GM21717 (cell line): ENCODE results near the gene OR8A1.

Experiments
- ATAC-seq: cut with Tn5 transposase; IDR thresholded peaks from one replicate; pipeline ENCODE4 v1.9.1; 2021; ENCODE audit warnings: mild to moderate bottlenecking, moderate library complexity; ENCODE audit not compliant: unreplicated experiment

OR8A1 gene

GRCh38 chr11:124569697-124570096 lies at the start of gene OR8A1:
Gene OR8A1 (plus strand): TSS chr11:124569997. CDS start chr11:124570120, 123 bp downstream.
- no peak for ATAC-seq

- ATAC-seq: no peak
Measured at GRCh38 chr11:124520550-124520854, 49.3 kb upstream of the OR8A1 start.

GRCh38 chr11:124533626-124534025 lies 36.2 kb upstream of the OR8A1 start:
- no peak for ATAC-seq

- no peak for ATAC-seq
Measured at GRCh38 chr11:124534051-124534450, 35.7 kb upstream of the OR8A1 start.

- no peak for ATAC-seq
Measured at GRCh38 chr11:124535552-124536232, 34.1 kb upstream of the OR8A1 start.

- no peak for ATAC-seq
Measured at GRCh38 chr11:124536520-124536919, 33.3 kb upstream of the OR8A1 start.

- no peak for ATAC-seq
Measured at GRCh38 chr11:124538019-124538418, 31.8 kb upstream of the OR8A1 start.

- ATAC-seq: no peak
Measured at GRCh38 chr11:124541204-124541603, 28.6 kb upstream of the OR8A1 start.

GRCh38 chr11:124543145-124543544 lies 26.7 kb upstream of the OR8A1 start:
- no peak for ATAC-seq

GRCh38 chr11:124543554-124543953 lies 26.2 kb upstream of the OR8A1 start, which contains the start of gene OR8B12:
Gene OR8B12 (minus strand): TSS chr11:124543654. CDS start chr11:124543654, 0 bp downstream.
- ATAC-seq: no peak

- no peak for ATAC-seq
Measured at GRCh38 chr11:124551189-124551588, 18.6 kb upstream of the OR8A1 start.

- no peak for ATAC-seq
Measured at GRCh38 chr11:124551987-124552386, 17.8 kb upstream of the OR8A1 start.

GRCh38 chr11:124556828-124557227 lies 13.0 kb upstream of the OR8A1 start:
- ATAC-seq: no peak

- ATAC-seq: no peak
Measured at GRCh38 chr11:124570160-124570559, 363 bp downstream of the OR8A1 start.

GRCh38 chr11:124577716-124578427 lies 8.1 kb downstream of the OR8A1 start:
- ATAC-seq: no peak

- ATAC-seq: no peak
Measured at GRCh38 chr11:124578761-124579160, 9.0 kb downstream of the OR8A1 start.

GRCh38 chr11:124581817-124582216 lies 12.0 kb downstream of the OR8A1 start:
- no peak for ATAC-seq

GRCh38 chr11:124582565-124582964 lies 12.8 kb downstream of the OR8A1 start:
- ATAC-seq: no peak

- no peak for ATAC-seq
Measured at GRCh38 chr11:124583781-124584180, 14.0 kb downstream of the OR8A1 start.

- no peak for ATAC-seq
Measured at GRCh38 chr11:124584681-124585372, 15.0 kb downstream of the OR8A1 start.

GRCh38 chr11:124586238-124586860 lies 16.6 kb downstream of the OR8A1 start:
- ATAC-seq: no peak
